HL-60/S4 treated with retinoic acid at 250 ng/mL for 4 days and 3 days (cell line): ENCODE data around the gene DRP2.
"Not testable (repeated sequence)": the region's sequence is repeated elsewhere in the genome, so short reads cannot be mapped to it uniquely, and the experiment has no call there.

Experiments used
- in situ Hi-C: fragments of 300-500 bp; cut with MboI; formaldehyde crosslinking; loops from 2 replicates; pipeline ENCODE4 v1.7.0; 2022; ENCODE audit warnings: low sequenced_read_pairs

Gene DRP2

GRCh38 chrX:101237041-101237440, 17.5 kb downstream of the DRP2 start:
- in situ Hi-C loops = no loop called here

- in situ Hi-C loops = no loop called here
Measured at GRCh38 chrX:101241531-101241930, 21.9 kb downstream of the DRP2 start.

- in situ Hi-C loops = no loop called here
Measured at GRCh38 chrX:101252634-101253033, 33.0 kb downstream of the DRP2 start.

- in situ Hi-C loops = no loop called here
Measured at GRCh38 chrX:101257448-101258258, 38.1 kb downstream of the DRP2 start.

GRCh38 chrX:101258259-101258581, 38.6 kb downstream of the DRP2 start:
- in situ Hi-C loops = no loop called here

- in situ Hi-C loops = no loop called here
Measured at GRCh38 chrX:101260435-101260834, 40.8 kb downstream of the DRP2 start.

- in situ Hi-C loops = no loop called here
Measured at GRCh38 chrX:101262590-101262989, 43.0 kb downstream of the DRP2 start.

GRCh38 chrX:101263766-101264165, 44.2 kb downstream of the DRP2 start:
- in situ Hi-C loops = no loop called here

- in situ Hi-C loops = no loop called here
Measured at GRCh38 chrX:101265869-101266428, 46.4 kb downstream of the DRP2 start.

GRCh38 chrX:101274198-101274597, 54.6 kb downstream of the DRP2 start:
- in situ Hi-C loops = no loop called here

- in situ Hi-C loops = no loop called here
Measured at GRCh38 chrX:101276238-101276637, 56.7 kb downstream of the DRP2 start.

GRCh38 chrX:101287402-101287801, 67.8 kb downstream of the DRP2 start:
- in situ Hi-C loops = no loop called here

- in situ Hi-C loops = no loop called here
Measured at GRCh38 chrX:101290957-101291603, 71.5 kb downstream of the DRP2 start, which contains the start of gene TAF7L. Gene TAF7L (minus strand): TSS chrX:101291334. CDS start chrX:101287543, 3,791 bp downstream.

- in situ Hi-C loops = not testable (repeated sequence)
Measured at GRCh38 chrX:101295603-101296002, 76.0 kb downstream of the DRP2 start.

GRCh38 chrX:101303790-101304189, 84.2 kb downstream of the DRP2 start:
- in situ Hi-C loops = no loop called here
